Measurements from ENCODE around the gene CERS6.

DNA sequence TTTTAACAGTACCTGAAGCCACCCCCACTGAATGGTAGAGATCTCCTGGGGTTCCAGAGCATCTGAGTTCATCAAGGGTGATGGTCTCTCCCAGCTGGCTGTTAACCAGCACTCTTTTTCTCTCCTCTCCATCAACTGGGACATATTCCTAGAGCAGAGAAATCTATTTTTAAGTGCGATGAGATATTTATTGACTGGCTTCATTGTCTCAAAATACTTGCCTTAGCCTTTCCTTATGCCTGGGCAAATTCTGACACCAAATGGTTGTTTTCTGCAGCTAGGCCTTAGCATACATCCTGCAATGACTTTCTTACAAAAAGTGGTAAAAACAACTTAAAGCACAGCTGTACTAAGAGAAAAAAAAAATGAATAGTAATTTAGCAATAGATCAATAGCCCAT lies 365.9 kb downstream of the CERS6 start:
- TF ChIP-seq EZH2 (IDR thresholded peaks at IDR 0.05; ENCODE audit: borderline replicate concordance, insufficient read depth, low read length, poor library complexity, severe bottlenecking) (no peak), POLR2AphosphoS5 (IDR thresholded peaks at IDR 0.05) (no peak), EP300 (conservative IDR thresholded peaks at IDR 0.05; ENCODE audit: poor library complexity, severe bottlenecking) (no peak), RAD21 (conservative IDR thresholded peaks at IDR 0.05) (no peak), SMC3 (conservative IDR thresholded peaks at IDR 0.05; ENCODE audit: poor library complexity) (no peak), MXI1 (conservative IDR thresholded peaks at IDR 0.05; ENCODE audit: poor library complexity, severe bottlenecking) (no peak)
- TF ChIP-seq, protein P1, sequence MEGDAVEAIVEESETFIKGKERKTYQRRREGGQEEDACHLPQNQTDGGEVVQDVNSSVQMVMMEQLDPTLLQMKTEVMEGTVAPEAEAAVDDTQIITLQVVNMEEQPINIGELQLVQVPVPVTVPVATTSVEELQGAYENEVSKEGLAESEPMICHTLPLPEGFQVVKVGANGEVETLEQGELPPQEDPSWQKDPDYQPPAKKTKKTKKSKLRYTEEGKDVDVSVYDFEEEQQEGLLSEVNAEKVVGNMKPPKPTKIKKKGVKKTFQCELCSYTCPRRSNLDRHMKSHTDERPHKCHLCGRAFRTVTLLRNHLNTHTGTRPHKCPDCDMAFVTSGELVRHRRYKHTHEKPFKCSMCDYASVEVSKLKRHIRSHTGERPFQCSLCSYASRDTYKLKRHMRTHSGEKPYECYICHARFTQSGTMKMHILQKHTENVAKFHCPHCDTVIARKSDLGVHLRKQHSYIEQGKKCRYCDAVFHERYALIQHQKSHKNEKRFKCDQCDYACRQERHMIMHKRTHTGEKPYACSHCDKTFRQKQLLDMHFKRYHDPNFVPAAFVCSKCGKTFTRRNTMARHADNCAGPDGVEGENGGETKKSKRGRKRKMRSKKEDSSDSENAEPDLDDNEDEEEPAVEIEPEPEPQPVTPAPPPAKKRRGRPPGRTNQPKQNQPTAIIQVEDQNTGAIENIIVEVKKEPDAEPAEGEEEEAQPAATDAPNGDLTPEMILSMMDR (IDR thresholded peaks at IDR 0.05; ENCODE audit: poor library complexity, severe bottlenecking), result no peak
- TF ChIP-seq, protein P2, sequence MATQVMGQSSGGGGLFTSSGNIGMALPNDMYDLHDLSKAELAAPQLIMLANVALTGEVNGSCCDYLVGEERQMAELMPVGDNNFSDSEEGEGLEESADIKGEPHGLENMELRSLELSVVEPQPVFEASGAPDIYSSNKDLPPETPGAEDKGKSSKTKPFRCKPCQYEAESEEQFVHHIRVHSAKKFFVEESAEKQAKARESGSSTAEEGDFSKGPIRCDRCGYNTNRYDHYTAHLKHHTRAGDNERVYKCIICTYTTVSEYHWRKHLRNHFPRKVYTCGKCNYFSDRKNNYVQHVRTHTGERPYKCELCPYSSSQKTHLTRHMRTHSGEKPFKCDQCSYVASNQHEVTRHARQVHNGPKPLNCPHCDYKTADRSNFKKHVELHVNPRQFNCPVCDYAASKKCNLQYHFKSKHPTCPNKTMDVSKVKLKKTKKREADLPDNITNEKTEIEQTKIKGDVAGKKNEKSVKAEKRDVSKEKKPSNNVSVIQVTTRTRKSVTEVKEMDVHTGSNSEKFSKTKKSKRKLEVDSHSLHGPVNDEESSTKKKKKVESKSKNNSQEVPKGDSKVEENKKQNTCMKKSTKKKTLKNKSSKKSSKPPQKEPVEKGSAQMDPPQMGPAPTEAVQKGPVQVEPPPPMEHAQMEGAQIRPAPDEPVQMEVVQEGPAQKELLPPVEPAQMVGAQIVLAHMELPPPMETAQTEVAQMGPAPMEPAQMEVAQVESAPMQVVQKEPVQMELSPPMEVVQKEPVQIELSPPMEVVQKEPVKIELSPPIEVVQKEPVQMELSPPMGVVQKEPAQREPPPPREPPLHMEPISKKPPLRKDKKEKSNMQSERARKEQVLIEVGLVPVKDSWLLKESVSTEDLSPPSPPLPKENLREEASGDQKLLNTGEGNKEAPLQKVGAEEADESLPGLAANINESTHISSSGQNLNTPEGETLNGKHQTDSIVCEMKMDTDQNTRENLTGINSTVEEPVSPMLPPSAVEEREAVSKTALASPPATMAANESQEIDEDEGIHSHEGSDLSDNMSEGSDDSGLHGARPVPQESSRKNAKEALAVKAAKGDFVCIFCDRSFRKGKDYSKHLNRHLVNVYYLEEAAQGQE (IDR thresholded peaks at IDR 0.05; ENCODE audit: borderline replicate concordance), result no peak
